WTC11 (cell line): ENCODE results near the gene CYP26A1. TPM values are rescaled to one million over a fixed set of nuclear protein-coding genes. Genes with fewer than 3 reads are reported as not detected.

Experiments
- ATAC-seq: fragments of 200-7000 bp; cut with Tn5 transposase; 2 replicates; pipeline ENCODE4 v1.10.0; 2021; ENCODE audit warnings: mild to moderate bottlenecking, moderate library complexity
- CTCF ChIA-PET: fragments of 300-600 bp; sonication (Branson Sonifier 250); formaldehyde crosslinking; loops from one replicate; lab custom pipeline; 2021; ENCODE audit warnings: antibody characterized with exemption; lab: Charles Lee
- POLR2A ChIA-PET: fragments of 350-600 bp; sonication (Branson Sonifier 250); formaldehyde crosslinking; loops from one replicate; lab custom pipeline; 2021; ENCODE audit warnings: antibody characterized with exemption; lab: Charles Lee
- DNase-seq: peaks from one replicate; pipeline ENCODE4 v3.0.0; 2021; ENCODE audit warnings: low spot score
- H3K27ac Mint-ChIP-seq: 2 replicates; pipeline ENCODE4 v1.8.0; 2021; ENCODE audit warnings: mixed read lengths
- H3K27me3 Mint-ChIP-seq: 2 replicates; pipeline ENCODE4 v1.8.0; 2021; ENCODE audit warnings: low read depth, mild to moderate bottlenecking, moderate library complexity, mixed read lengths
- H3K36me3 Mint-ChIP-seq: 2 replicates; pipeline ENCODE4 v1.8.0; 2021; ENCODE audit warnings: mixed read lengths
- H3K4me1 Mint-ChIP-seq: 2 replicates; pipeline ENCODE4 v1.8.0; 2022; ENCODE audit warnings: mixed read lengths
- H3K4me3 Mint-ChIP-seq: 2 replicates; pipeline ENCODE4 v1.8.0; 2021; ENCODE audit warnings: mild to moderate bottlenecking, moderate library complexity, mixed read lengths
- H3K9me3 Mint-ChIP-seq: 2 replicates; pipeline ENCODE4 v1.8.0; 2021; ENCODE audit warnings: mixed read lengths
- ARID4B ChIP-seq: sonication (generic); formaldehyde crosslinking; IDR thresholded peaks from 2 replicates; pipeline ENCODE4 v1.8.0; 2023; ENCODE audit warnings: missing genetic modification reagents, mild to moderate bottlenecking, borderline replicate concordance
- ATF1 ChIP-seq: sonication (generic); formaldehyde crosslinking; IDR thresholded peaks from 2 replicates; pipeline ENCODE4 v1.8.1; 2023; ENCODE audit warnings: mild to moderate bottlenecking, moderate library complexity, missing genetic modification reagents
- CREB1 ChIP-seq: sonication (generic); formaldehyde crosslinking; IDR thresholded peaks from 2 replicates; pipeline ENCODE4 v1.8.0; 2023; ENCODE audit warnings: mild to moderate bottlenecking, missing genetic modification reagents
- FOXJ3 ChIP-seq: sonication (generic); formaldehyde crosslinking; IDR thresholded peaks from 2 replicates; pipeline ENCODE4 v1.9.0; 2021; ENCODE audit warnings: missing genetic modification reagents, mild to moderate bottlenecking, borderline replicate concordance
- GABPB1 ChIP-seq: sonication (generic); formaldehyde crosslinking; IDR thresholded peaks from 2 replicates; pipeline ENCODE4 v1.8.1; 2023; ENCODE audit warnings: mild to moderate bottlenecking, missing genetic modification reagents
- GRHL2 ChIP-seq: fragments of 250-450 bp; sonication (Bioruptor Pico); IDR thresholded peaks from 2 replicates; pipeline ENCODE4 v1.8.0; 2022; ENCODE audit warnings: mild to moderate bottlenecking, moderate library complexity; ENCODE audit not compliant: insufficient replicate concordance, severe bottlenecking
- HMGA2 ChIP-seq: fragments of 250-450 bp; sonication (Bioruptor Pico); IDR thresholded peaks from 2 replicates; pipeline ENCODE4 v1.4.0; 2021; ENCODE audit warnings: mild to moderate bottlenecking, moderate library complexity
- IRF2 ChIP-seq: sonication (generic); formaldehyde crosslinking; IDR thresholded peaks from 2 replicates; pipeline ENCODE4 v1.8.0; 2022; ENCODE audit warnings: low read depth, missing genetic modification reagents, borderline replicate concordance
- MLX ChIP-seq: sonication (generic); formaldehyde crosslinking; IDR thresholded peaks from 2 replicates; pipeline ENCODE4 v1.8.1; 2023; ENCODE audit warnings: mild to moderate bottlenecking, missing genetic modification reagents, moderate library complexity
- MXD4 ChIP-seq: fragments of 250-450 bp; sonication (Bioruptor Pico); IDR thresholded peaks from 2 replicates; pipeline ENCODE4 v1.8.0; 2021; ENCODE audit warnings: mild to moderate bottlenecking, moderate library complexity, borderline replicate concordance
- MYBL2 ChIP-seq: sonication (generic); formaldehyde crosslinking; IDR thresholded peaks from 2 replicates; pipeline ENCODE4 v1.8.1; 2023; ENCODE audit warnings: mild to moderate bottlenecking, moderate library complexity, missing genetic modification reagents
- NR2C2 ChIP-seq: sonication (generic); formaldehyde crosslinking; IDR thresholded peaks from 2 replicates; pipeline ENCODE4 v1.8.0; 2022; ENCODE audit warnings: mild to moderate bottlenecking, missing genetic modification reagents
- NR3C1 ChIP-seq: sonication (generic); formaldehyde crosslinking; conservative IDR thresholded peaks from 2 replicates; pipeline ENCODE4 v1.8.1; 2023; ENCODE audit warnings: low read depth, mild to moderate bottlenecking, missing genetic modification reagents
- RELA ChIP-seq: sonication (generic); formaldehyde crosslinking; IDR thresholded peaks from 2 replicates; pipeline ENCODE4 v1.8.1; 2022; ENCODE audit warnings: missing genetic modification reagents, mild to moderate bottlenecking, borderline replicate concordance
- SMAD3 ChIP-seq: sonication (generic); formaldehyde crosslinking; IDR thresholded peaks from 2 replicates; pipeline ENCODE4 v1.8.0; 2022; ENCODE audit warnings: missing genetic modification reagents, mild to moderate bottlenecking, borderline replicate concordance
- SOX15 ChIP-seq: fragments of 250-450 bp; sonication (Bioruptor Pico); IDR thresholded peaks from 2 replicates; pipeline ENCODE4 v1.9.0; 2021; ENCODE audit warnings: mild to moderate bottlenecking
- TCF7 ChIP-seq: sonication (generic); formaldehyde crosslinking; IDR thresholded peaks from 2 replicates; pipeline ENCODE4 v1.8.0; 2022; ENCODE audit warnings: mild to moderate bottlenecking, low read depth, missing genetic modification reagents, moderate library complexity
- TEAD1 ChIP-seq: sonication (generic); formaldehyde crosslinking; IDR thresholded peaks from 2 replicates; pipeline ENCODE4 v1.8.0; 2022; ENCODE audit warnings: mild to moderate bottlenecking, missing genetic modification reagents
- TEAD4 ChIP-seq: sonication (generic); formaldehyde crosslinking; IDR thresholded peaks from 2 replicates; pipeline ENCODE4 v1.8.0; 2022; ENCODE audit warnings: mild to moderate bottlenecking, missing genetic modification reagents
- USF2 ChIP-seq: sonication (generic); formaldehyde crosslinking; IDR thresholded peaks from 2 replicates; pipeline ENCODE4 v1.8.1; 2023; ENCODE audit warnings: mild to moderate bottlenecking, missing genetic modification reagents, moderate library complexity
- ZBTB21 ChIP-seq: sonication (generic); formaldehyde crosslinking; IDR thresholded peaks from 2 replicates; pipeline ENCODE4 v1.8.1; 2023; ENCODE audit warnings: mild to moderate bottlenecking, missing genetic modification reagents, borderline replicate concordance
- ZNF138 ChIP-seq: sonication (generic); formaldehyde crosslinking; conservative IDR thresholded peaks from 2 replicates; pipeline ENCODE4 v1.8.1; 2022; ENCODE audit warnings: mild to moderate bottlenecking, moderate library complexity, missing genetic modification reagents
- ZNF317 ChIP-seq: sonication (generic); formaldehyde crosslinking; IDR thresholded peaks from 2 replicates; pipeline ENCODE4 v1.8.1; 2023; ENCODE audit warnings: low read depth, mild to moderate bottlenecking, moderate library complexity, missing genetic modification reagents, borderline replicate concordance
- ZNF423 ChIP-seq: fragments of 250-450 bp; sonication (Bioruptor Pico); IDR thresholded peaks from 2 replicates; pipeline ENCODE4 v2.1.2; 2022; ENCODE audit warnings: mild to moderate bottlenecking, moderate library complexity
- ZNF425 ChIP-seq: fragments of 250-450 bp; sonication (Bioruptor Pico); conservative IDR thresholded peaks from 2 replicates; pipeline ENCODE4 v1.9.0; 2021; ENCODE audit warnings: mild to moderate bottlenecking
- ZNF671 ChIP-seq: fragments of 250-450 bp; sonication (Bioruptor Pico); IDR thresholded peaks from 2 replicates; pipeline ENCODE4 v1.8.0; 2021; ENCODE audit warnings: mild to moderate bottlenecking
- total RNA-seq: library from RNA; stranded (reverse); gene quantifications from 3 replicates; pipeline ENCODE4 v1.2.3, GENCODE V29; 2021

CYP26A1 gene
- total RNA-seq, 1 experiment from 2014 or later = 3.4 TPM

GRCh38 chr10:93091960-93092359 is 18.3 kb downstream of the CYP26A1 start:
- H3K27me3 Mint-ChIP-seq = peaks cover 2% of the 10 kb centered on the region; the same call in 1 of the 2 replicates
- peaks cover 2% of the 10 kb centered on the region; the same call in 1 of the 2 replicates for H3K36me3 Mint-ChIP-seq
- POLR2A ChIA-PET = no interaction called here
- H3K4me3 Mint-ChIP-seq = no peak overlapping the region
- peaks cover 18% of the 10 kb centered on the region for H3K9me3 Mint-ChIP-seq
- TF ChIP-seq ZNF425 (CRISPR knock-in tag) = no peak
- TF ChIP-seq MLX (CRISPR knock-in tag) = no peak
- TF ChIP-seq GABPB1 = no peak
- TF ChIP-seq ARID4B (CRISPR knock-in tag) = no peak
- no peak for TF ChIP-seq CREB1
- TF ChIP-seq FOXJ3 (CRISPR knock-in tag) = no peak
- no peak for TF ChIP-seq GRHL2 (CRISPR knock-in tag)
- TF ChIP-seq TEAD1 (CRISPR knock-in tag) = no peak
- no peak for TF ChIP-seq TEAD4 (CRISPR knock-in tag)
- no peak for TF ChIP-seq MYBL2 (CRISPR knock-in tag)
- no peak for TF ChIP-seq NR3C1 (CRISPR knock-in tag)
- TF ChIP-seq SOX15 (CRISPR knock-in tag) = no peak
- TF ChIP-seq ZNF138 (CRISPR knock-in tag) = no peak
- TF ChIP-seq HMGA2 (CRISPR knock-in tag) = no peak
- TF ChIP-seq RELA (CRISPR knock-in tag) = no peak
- no peak for TF ChIP-seq MXD4 (CRISPR knock-in tag)
- no peak for TF ChIP-seq IRF2 (CRISPR knock-in tag)
- no peak for TF ChIP-seq NR2C2 (CRISPR knock-in tag)
- no peak for TF ChIP-seq ZNF423
- TF ChIP-seq, all 79 proteins: peak for 0
- DNase-seq (no peak), ATAC-seq (no peak)
- CTCF ChIA-PET = interaction anchor here (1.3 kb wide), 2 partner anchors 24 to 261 kb away, joined by 3 to 4 read pairs; no protein-coding TSS in a partner anchor
- Mint-ChIP-seq H3K27ac (no peak overlapping the region), H3K4me1 (peaks cover 16% of the 10 kb centered on the region)

GRCh38 chr10:93095225-93095624 is 21.5 kb downstream of the CYP26A1 start:
- peak; percentile 64 for ATAC-seq
- Mint-ChIP-seq H3K27ac (no peak overlapping the region), H3K27me3 (peaks cover 4% of the 10 kb centered on the region; the same call in 1 of the 2 replicates), H3K36me3 (no peaks in the 10 kb centered on the region), H3K4me3 (no peak overlapping the region), H3K9me3 (peaks cover 12% of the 10 kb centered on the region; the same call in 1 of the 2 replicates), H3K4me1 (peaks cover 5% of the 10 kb centered on the region)
- ChIA-PET CTCF (interaction anchor here (0.6 to 1.9 kb wide), 10 partner anchors 10 to 257 kb away, joined by 3 to 9 read pairs (median 4); no protein-coding TSS in a partner anchor), POLR2A (no interaction called here)
- no peak for DNase-seq
- TF ChIP-seq SMAD3 = no peak
- no peak for TF ChIP-seq ZNF671
- no peak for TF ChIP-seq ZNF317 (CRISPR knock-in tag)
- TF ChIP-seq ATF1 = no peak
- no peak for TF ChIP-seq ZBTB21 (CRISPR knock-in tag)
- TF ChIP-seq USF2 (CRISPR knock-in tag) = no peak
- no peak for TF ChIP-seq TCF7
